Occipital lobe (tissue), 2 donors: ENCODE results near the gene HSFX2. TPM values are rescaled to one million over a fixed set of nuclear protein-coding genes. Genes with fewer than 3 reads are reported as not detected.
"Not testable (repeated sequence)": the region's sequence is repeated elsewhere in the genome, so short reads cannot be mapped to it uniquely, and the experiment has no call there.

Experiments
- DNase-seq: peaks from one replicate; lab custom pipeline; 2025; lab: John Stamatoyannopoulos, UW
- total RNA-seq: library from RNA; depleted of rRNA; stranded (reverse); fragments of >200 nt; gene quantifications from one replicate; pipeline ENCODE4 v1.2.3, GENCODE V29; 2014

HSFX2 gene, protein sequence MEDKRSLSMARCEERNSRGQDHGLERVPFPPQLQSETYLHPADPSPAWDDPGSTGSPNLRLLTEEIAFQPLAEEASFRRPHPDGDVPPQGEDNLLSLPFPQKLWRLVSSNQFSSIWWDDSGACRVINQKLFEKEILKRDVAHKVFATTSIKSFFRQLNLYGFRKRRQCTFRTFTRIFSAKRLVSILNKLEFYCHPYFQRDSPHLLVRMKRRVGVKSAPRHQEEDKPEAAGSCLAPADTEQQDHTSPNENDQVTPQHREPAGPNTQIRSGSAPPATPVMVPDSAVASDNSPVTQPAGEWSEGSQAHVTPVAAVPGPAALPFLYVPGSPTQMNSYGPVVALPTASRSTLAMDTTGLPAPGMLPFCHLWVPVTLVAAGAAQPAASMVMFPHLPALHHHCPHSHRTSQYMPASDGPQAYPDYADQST
- total RNA-seq: 2.0 TPM

DNA sequence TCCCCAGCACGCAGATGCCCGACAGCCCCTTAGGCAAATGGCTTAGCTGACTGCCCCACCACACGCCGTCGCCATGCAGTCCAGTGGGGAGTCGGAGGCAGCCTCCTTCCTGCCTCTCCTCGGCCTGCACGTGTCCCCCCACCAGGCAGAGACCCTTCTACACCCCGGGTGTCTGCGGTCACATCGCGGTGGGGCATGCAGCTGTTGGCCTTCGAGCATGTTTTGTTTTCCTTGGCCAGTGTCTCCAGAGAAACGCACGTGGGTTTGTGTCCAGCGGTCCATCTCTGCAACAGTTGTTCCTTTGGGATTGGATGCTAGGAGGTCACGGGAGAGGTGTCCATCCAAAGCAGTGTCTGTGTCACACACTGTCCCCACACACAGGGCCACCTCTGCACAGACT, at the start of gene HSFX2:
HSFX2 (minus strand) TSS at position 101 of the 400 bp plus-strand sequence. CDS start 614 bp downstream, outside the sequence.
- DNase-seq: not testable (repeated sequence)

DNA sequence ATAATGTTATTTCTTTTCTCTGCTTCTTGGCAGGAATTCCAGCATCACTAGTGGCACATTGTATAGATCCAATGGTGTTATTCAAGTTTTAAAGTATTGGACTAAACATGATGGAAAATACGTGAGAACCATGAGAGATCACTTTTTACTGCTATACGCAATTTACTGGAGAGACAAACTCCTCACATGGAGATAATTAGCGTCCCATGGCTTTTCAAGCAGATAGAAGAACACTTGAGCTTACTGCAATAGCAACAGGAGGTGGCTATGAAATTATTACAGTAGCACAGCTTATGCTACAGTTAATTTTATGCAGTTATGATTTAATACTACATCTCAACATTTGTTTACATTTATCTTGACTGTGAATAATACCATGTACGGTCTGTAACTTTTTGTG, 48.4 kb upstream of the HSFX2 start:
- no peak for DNase-seq

DNA sequence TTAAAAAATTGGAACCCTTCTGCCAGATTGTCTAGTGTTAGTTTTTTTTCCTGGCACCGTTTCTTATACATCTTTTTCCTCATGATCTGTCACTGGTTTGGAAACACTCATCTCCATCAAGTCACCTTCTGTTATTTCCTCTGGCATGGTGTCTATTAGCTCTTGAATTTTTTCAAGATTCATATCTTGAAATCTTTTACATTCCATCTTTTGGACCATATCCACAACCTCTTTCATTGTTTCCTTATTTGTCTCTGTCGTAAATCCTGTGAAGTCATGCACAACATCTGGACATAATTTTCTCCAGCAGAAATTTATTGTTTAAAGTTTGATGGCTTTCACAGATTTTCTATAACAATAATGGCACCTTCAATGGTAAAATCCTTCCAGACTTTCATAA, 46.7 kb upstream of the HSFX2 start:
- DNase-seq: no peak

DNA sequence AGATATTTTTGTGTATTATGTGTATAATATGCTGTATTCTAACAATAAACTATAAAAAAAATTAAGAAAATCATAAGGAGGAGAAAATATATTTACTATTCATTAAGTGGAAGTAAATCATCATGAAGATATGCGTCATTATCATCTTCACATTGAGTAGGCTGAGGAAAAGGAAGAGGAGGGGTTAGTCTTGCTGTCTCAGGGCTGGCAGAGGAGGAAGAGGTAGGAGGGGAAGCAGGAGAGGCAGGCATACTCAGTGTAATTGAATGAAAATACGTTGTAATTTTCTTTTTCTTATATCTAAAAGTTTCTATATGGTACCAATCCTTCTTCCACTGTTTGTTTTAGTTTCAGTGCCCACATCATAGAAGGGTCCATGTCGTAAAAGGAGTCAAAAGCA, 46.3 kb upstream of the HSFX2 start:
- DNase-seq: no peak

DNA sequence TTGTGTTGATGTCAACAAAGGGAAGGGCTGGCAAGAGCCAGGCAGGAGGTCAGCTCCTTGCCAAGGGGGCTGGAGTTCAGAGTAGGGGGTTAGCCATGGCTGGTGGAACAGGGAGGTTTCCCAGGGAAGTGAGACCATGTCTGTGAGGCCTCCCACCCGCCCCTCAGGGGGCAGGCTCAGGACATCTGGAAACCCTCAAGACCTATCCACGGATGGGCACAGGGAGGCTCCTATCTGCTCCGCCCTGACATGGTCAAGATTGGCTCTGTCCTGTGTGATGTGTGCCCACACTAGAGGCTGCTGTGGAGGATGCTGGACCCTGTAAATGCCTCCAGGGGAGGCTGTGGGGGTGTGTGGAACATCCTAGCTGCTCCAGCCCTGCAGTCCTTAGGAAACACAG, 44.5 kb upstream of the HSFX2 start:
- DNase-seq: no peak

DNA sequence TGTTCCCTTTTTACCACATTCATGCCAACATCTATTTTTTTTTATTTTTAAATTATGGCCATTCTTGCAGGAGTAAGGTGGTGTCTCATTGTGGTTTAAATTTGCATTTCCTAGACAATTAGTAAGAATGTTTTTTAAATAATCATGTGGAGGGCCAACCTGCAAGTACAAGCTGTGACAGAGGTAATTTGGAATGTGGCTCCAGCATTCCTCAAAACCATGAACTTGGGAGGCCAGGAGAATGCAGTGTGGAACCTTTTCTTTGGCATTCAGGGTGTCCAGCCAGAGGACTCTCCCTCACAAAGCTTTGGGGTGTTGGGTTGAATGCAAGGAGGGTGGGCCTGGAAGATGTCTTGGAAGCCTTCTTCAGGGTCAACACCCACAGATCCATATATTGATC, 43.7 kb upstream of the HSFX2 start:
- no peak for DNase-seq

DNA sequence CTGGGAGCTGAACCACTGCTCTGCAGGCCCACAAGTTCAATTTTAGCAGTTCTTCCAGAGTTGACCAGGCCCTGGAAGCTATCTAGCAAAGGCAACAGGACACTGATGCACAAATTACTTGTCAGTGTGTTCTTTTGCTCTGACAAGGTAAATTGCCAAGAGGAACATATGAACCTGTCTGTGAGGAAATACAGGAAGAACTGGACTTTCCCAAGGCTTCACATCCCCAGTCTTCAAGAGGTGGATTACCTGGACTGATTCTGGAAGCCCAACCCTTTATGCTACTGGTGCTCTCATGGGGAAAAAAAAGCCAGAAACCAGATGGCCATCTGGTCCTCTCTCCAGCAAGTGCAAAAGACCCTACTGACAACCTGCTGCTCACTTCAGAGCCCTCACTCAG, 38.4 kb upstream of the HSFX2 start:
- DNase-seq: no peak

DNA sequence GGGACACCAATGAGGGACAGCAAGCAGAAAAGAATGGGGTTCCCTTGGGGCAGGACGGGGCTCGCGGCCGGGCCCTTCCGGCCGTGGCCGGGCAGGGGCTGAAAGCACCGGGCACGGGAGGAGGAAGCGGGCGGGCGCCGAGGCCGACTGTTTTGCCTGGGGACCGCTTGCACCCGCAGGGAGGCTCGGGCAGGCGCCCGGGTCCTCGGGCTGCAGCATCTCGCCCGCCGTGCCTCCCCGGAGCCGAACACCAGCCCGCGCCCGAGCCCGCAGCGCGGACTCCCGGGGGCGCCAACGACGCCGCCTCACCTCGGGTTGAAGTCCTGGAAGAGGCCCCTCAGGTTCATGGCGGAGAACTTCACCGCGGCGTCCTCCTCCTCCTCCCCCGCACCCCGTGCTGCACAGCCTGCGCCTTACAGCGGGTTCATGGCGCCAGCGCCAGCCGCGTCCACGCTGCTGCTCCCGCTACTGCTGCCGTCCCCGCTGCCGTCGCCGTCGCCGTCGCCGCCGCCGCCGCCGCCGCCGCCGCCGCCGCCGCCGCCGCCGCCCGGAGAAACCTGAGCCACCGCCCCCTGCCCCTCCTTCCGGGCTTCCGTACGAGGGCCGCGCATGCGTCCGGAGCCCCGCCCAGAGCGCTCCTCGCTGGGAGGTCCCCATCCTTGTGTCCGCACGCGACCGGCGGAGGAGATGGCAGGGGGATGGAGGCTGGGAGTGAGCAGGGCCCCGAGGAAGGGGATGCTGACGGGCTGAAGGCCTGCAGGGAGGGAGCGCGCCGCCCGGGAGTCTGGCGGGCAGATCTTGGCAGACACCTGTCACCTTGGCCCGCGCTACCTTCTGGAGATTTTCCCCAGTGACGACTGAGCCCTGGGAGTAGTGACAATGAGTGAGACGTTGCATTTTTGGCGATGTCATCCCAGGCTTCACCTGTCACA, 36.4 kb upstream of the HSFX2 start, which contains the start of gene TMEM185A:
TMEM185A (minus strand) TSS at position 559 of the 932 bp plus-strand sequence; CDS start at position 347, 212 bp downstream.
- DNase-seq: peak; percentile 40

DNA sequence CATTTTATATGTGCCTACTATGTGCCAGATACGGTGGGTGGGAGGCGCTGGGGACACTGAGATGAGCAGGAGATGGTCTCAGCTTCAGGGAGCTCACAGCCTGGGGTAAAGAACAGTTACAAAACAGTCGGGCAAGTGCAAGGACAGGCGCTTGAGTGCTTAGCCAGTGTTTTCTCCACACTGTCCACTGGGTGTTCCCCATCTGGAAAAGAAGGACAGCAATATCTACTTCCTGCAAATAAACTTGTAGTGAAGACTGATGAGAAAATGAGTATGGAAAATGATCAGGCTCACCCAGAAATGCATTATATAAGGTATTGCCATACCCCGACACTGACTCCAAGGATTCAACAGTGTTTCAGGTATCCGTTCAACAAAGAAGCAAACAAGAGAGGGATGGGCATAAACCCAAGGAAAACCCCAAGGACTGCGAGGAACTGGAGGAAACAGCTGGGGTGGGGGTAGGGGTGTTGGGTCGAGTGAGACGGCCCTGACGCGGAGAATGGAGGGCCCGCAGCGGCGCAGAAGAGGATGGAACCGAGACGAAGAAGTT, 35.6 kb upstream of the HSFX2 start:
- DNase-seq: peak; percentile 1

DNA sequence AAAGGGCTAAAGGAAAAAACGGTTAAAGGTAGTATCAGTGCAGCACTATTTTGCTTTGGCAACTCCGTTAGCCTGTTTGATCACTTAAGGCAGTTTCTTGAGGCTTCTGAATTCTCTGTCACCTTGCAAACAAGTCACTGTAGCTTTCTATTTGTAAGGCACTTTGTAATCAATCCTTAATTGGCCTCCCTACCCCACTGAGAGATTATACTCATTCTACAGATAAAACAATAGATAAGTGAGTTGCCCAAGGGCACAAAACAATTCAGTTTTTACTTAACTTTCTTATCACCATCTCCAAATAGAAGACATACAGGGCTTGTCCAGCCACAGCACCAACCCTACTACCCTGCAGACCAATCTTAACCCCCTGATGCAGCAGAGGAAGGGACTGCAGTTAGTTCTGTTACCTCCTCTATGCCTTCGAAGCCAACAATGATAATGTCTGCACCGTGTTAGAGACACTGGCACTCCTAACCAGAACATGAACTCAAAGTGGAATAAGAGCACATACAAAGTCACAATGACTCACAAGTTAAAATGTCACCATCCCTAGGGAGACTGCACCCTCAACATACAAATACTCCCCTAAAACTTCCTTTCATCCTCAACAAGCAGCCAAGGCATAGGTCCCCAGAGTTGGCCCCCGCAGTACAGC, 34.7 kb upstream of the HSFX2 start:
- no peak for DNase-seq

DNA sequence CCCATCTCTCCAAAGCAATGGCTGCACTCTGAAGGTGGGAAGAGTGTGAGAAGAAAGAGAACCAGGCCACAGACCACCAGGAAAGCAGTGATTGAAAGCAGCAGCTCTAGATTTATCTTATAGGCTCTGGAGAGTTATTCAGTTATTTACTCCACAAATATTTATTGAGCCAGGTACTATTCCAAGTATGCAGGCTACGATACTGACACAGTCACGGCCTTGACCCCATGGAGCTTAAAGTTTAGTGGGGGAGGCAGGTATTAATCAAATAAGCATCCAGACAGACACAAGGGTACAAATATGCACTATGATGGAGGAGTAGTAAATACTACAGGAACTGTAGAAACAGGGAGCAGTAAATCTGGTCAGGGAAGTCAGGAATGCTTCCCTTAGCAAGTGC, 33.7 kb upstream of the HSFX2 start:
- no peak for DNase-seq

DNA sequence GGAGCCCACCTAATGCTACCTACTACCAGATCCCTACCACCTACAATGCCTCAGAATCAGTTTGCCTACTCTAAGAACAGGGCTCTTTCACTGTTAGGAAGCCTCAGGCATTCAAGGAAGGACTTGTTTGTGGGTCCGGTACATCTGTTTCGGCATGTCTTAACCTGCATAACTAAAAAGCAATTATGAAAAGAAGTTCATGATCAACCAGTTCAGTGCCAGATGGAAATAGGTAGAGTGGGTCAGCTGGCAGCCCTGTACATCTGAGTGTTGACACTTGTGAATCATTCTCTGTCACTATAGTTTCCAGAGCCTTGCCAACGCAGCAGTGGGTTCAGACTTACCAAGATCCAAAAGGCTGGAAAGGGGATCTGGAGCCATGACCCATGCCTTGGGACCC, 33.2 kb upstream of the HSFX2 start:
- no peak for DNase-seq

DNA sequence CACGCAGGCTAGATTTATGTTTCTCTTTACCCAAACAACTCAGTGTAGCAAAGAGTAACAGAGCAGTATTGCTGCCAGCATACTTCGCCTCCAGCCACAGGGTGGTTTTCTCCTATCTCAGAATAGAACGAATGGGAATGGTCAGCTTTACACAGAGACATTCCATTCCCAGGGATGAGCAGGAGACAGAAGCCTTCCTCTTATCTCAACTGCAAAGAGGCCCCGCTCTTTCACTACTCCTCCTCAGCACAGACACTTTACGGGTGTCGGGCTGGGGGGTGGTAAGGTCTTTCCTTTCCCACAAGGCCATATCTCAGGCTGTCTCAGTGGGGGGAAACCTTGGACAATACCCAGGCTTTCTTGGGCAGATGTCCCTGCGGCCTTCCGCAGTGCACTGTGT, 31.7 kb upstream of the HSFX2 start:
- not testable (repeated sequence) for DNase-seq

DNA sequence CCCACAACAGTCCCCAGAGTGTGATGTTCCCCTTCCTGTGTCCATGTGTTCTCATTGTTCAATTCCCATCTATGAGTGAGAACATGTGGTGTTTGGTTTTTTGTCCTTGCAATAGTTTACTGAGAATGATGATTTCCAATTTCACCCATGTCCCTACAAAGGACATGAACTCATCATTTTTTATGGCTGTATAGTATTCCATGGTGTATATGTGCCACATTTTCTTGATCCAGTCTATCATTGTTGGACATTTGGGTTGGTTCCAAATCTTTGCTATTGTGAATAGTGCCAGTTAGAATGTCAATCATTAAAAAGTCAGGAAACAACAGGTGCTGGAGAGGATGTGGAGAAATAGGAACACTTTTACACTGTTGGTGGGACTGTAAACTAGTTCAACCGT, 24.5 kb upstream of the HSFX2 start:
- DNase-seq: not testable (repeated sequence)

DNA sequence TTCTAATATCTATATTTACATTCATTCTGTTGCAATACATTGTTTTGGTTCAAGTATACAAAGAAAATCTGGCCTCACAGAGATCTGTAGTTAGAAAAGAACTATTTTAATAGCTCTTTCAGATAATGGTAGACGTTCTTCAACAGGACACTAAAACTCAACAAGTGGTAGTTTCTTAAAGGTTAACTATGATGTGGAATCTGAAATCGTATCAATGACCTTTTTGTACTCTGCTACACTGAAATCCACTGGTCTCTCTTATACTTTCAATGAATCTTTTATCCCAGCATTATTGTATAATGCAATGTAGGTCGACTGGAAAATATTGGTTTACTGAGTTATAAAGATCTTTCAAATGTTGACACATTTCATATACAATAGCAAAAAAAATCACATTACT, 23.8 kb upstream of the HSFX2 start:
- no peak for DNase-seq

DNA sequence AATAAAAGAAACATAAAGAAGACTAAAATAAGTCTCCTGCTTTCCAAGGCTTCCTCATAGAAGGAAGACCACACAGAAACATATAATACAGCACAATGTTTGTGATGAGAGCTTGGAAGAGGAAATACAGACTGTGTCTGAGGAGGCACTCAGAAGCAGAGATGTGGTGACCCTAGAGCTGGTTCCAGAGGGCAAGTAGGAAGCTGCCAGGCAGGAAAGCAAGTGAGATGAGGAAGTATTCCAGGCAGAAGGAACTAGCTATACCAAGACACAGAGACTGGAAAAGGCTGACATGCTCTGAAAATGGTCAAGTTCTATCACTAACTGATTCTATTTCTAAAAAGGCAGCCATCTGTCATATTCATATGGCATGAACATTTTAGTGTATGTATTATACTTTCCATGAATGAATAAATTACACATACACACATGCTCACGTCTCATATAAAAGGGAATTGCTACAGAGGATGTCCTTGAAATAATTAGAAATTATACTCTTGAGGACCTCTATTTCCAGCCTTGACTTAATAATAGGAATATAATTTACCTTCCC, 16.6 kb upstream of the HSFX2 start:
- DNase-seq: no peak

DNA sequence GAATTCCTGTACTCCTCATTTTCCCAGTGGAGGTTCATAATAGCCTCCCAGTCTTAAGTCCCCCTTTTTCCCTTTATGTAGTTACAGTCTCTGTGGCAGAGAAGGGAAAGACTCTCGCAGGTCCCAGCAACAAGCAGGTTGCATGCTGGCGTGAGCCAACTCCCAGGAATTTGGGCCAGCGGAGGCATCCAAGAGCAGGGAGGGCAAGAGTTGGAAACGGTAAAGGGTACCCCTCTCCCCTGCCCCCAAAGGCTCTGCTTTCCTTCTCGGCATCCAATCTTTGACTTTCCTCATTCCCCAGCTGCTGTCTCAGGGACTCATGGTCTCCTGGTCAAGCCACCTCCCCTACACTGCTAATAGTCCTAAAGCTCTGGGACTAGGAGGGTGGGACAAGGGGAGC, 15.4 kb upstream of the HSFX2 start:
- DNase-seq: no peak

DNA sequence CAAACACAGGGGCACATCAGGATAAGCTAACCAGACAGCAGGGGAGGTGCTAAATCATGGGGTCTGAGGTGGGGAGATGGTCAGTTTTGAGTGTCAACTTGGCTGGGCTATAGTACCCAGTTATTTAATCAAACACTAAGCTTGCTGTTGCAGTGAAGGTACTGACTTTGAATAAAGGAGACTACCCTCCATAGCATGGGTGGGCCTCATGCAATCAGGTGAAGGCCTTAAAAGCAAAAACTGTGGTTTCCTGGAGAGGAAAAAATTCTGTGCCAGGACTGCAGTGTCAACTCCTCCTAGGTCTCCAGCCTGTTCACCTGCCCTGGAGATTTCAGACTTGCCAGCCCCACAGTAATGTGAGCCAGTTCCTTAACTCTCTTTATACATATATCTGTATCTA, 12.6 kb upstream of the HSFX2 start:
- no peak for DNase-seq

DNA sequence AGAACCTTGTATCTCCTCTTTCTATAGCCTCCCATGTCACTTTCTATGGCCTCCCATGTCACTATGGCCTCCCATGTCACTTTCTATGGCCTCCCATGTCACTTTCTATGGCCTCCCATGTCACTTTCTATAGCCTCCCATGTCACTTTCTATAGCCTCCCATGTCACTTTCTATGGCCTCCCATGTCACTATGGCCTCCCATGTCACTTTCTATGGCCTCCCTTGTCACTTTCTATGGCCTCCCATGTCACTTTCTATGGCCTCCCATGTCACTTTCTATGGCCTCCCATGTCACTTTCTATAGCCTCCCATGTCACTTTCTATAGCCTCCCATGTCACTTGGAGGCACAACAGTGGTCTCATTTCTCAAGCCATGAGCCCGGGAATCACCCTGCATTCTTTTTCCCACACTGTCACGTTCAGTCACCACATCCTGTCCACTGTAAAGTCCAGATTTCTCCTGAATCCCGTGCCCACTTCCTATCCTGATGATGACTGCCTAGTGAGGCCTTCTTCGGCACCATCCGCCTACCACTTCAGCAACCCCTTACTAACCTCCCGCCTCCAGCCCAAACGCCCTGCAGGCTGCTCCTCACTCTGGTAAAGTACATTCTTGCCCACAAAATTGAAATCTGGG, 10.3 kb upstream of the HSFX2 start:
- DNase-seq: not testable (repeated sequence)

DNA sequence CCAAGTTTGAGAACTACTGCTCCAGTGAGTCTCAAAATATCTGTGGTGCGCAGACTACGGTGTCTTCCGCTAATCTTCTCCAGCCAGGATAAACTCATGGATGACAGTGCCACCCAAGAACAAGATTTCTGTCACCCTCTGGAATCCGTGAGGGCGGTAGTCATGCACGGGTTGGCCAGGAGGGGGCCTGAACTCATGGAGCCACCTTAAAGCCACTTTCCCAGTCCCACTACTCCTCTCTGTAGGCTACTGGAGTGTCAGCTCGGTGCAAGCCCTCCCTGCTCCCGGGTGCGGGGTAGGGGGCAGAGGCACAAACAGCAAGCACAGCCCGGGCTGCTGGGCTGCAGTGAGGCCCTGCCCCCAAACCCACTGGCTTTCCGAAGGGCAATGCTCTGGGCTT, 3.5 kb upstream of the HSFX2 start:
- DNase-seq: not testable (repeated sequence)

DNA sequence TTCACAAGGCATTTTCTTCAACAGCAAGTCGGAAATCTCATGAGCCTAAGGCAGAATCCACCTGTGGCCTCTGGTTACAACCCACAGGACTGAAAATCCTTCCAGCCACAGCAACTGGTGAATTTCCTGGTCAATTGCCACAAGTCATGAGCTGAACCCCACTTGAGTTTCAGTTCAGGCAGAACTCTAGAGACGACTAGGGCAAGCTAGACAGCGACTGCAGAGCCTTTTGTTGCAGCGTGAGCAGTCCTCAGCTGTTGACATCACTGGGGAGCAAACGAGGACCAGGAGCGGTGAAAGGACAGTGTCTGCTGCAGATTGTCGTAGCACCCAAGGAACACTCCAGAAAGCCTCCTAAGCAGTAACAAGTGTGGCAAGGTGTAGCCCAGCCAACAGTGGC, 829 bp upstream of the HSFX2 start:
- not testable (repeated sequence) for DNase-seq
